ENCODE measurements around the gene COLEC12.
"Not testable (repeated sequence)": the region's sequence is repeated elsewhere in the genome, so short reads cannot be mapped to it uniquely, and the experiment has no call there.

Gene COLEC12

DNA sequence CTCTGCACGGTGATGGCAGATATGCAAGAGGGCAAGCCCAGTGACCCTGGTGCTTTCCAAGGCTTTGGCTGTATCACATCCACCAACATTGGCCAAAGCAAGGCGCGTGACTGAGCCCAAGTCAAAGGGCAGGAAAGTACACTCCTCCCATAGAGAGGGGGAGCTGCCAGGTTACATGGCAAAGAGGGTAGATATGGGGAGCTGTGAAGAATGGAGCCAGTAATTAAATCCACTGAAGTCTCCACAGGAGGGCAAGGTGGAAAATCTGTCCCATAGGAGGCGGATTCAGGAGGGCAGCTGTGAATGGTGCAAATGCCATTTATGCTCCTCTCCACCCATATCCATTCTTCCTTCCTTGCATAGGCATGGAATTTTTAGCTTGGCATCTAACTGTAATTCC lies 188.1 kb downstream of the COLEC12 start:
- DNase-seq, result no peak

DNA sequence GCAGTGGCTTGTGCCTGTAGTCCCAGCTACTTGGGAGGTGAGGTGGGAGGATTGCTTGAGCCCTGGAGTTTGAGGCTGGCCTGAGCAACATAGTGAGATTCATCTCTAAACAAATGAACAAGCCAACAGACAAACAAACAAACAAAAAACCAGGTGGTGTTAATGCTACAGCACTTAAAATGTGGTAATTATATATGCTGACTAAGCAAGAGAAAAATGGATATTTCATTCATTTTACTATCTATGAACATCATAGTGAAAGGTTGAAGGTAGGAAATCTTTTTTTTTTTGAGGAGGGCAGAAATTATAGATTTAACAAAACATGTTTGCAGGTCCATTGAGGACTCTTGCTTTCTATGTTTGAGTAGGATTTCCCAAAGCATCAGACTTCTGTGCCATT lies 190.5 kb downstream of the COLEC12 start:
- DNase-seq, result no peak

DNA sequence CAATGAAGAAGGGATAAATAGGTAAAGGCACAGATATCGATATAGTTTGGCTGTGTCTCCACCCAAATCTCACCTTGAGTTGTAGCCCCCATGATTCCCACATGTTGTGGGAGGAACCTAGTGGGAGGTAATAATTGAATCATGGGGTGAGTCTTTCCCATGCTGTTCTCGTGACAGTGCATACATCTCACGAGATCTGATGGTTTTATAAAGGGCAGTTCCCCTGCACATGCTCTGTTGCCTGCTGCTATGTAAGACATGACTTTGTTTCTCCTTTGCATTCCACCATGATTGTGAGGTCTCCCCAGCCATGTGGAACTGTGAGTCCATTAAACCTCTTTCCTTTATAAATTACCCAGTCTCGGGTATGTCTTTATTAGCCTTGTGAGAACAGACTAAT lies 192.4 kb downstream of the COLEC12 start:
- not testable (repeated sequence) for DNase-seq

DNA sequence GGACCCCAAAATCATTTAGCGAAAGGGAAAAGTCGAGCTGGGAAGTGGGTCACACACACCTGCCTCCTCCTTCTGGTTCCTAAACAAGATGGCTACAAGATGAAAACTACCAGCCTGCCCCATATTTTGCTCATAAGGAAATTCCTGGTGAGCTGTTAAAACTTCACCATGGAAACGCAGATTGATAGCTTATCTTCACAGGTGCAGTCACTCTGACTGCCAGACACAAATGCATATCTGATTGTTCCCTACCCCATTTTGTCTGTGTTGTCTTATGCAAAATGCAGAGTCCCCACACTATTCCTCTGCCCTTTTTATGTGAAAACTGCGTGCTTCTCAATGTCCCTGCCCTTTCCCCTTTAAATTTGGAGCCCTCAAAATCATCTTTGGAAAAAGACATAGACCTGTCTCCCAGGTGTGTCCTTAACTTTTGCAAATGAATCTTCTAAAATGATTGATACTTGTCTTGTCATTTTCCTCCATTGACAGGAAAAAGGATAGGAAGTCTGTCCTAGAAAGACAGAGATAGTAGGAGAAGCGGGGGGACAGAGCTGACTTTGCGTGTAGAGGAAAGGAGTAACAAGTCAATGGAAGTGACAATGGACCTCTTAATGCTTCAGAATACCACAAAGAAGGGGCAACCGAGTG lies 193.8 kb downstream of the COLEC12 start:
- DNase-seq, result no peak

DNA sequence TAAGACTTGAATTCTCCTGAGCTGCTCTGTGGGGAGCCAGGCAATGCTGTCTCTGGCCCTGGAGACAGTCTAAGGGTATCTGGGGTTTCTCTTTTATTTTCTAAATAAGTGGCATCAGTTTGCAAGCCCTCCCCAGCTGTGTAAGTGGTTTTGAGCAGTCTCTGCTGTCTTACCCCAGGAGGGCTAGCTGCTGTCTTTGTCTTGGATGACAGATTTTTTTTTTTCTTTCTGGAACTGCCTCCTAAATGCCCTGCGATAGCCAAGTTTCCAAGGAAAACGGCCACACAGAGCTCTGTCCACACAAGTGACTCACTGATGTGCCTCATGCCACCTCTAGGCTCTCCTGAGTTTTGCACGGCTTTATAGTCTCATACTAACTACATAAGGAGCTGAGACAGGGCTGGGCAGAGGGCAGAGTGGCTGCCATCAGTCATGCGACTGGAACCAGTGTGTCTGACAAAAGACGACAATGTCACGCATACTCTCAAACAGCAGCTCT lies 195.4 kb downstream of the COLEC12 start:
- no peak for DNase-seq

DNA sequence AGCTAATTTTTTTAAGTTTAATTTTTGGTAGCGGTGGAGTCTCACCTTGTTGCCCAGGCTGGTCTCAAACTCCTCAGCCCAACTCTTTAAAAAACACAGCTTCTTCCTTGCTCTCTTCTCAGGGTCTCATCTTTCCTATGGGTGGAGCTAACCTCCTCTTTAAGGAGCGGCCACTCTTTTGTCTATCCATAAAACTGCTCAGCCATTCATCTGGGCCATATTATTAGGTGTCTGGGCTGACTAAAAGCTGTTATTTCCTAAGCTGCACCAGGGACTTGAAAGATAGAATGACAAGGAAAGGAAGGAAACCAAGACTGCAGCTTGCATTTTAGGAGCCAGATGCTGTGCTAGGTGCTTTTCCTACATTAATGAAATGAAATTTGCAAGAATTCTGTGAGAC lies 196.9 kb downstream of the COLEC12 start:
- DNase-seq, result no peak

DNA sequence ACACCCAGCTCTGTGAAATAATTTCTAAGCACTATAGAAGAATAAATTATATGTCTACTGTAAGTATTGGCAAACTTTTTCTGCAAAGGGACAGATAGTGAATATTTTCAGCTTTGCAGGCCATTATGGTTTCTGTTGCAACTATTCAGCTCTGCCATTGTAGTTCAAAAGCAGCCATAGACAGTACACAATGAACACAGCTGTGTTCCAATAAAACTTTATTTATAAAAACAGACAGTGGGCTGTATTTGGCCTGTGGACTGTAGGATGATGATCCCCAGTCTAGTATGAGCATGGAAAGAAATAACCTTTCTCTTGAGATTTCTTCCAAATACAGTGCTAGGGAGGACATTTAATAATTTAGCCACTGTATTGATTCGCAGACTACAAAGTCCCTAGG lies 197.5 kb downstream of the COLEC12 start:
- no peak for DNase-seq

DNA sequence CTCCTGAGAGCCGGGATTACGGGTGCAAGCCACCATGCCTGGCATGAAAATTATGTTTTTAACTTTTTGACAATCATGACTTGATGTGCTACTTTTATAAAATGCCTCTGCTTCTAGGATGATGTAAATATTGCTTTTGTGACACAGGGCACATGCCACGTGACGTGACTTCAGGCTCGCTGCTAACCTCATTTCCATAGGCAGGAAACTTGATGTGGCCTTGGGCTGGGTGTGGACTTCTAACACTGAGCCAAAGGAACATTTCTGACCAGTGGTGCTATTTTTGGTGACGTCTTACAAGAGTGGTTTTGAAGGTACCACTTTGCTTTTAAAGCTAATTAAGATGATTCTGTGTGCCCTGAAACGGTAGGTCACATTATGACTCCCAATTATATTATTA lies 198.4 kb downstream of the COLEC12 start:
- DNase-seq, result no peak

DNA sequence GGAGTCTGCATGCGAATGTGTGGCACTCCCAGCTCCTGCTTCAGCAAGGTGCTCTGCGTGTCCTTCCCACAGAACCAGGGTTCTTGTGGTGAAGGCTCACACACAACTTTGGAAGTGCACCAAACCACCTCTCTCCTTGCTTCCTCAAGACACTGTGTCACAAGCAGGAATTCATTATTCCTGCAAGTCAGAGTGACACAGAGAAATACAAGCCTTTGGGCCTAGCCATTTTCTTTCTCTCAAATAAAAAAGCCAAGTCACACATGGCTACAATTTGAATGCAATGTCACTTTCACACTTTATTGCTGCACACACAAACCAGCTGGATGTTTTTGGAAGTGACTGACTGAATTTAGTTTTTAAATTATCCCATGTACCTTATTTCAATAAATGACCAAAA lies 202.6 kb downstream of the COLEC12 start:
- DNase-seq, result no peak

DNA sequence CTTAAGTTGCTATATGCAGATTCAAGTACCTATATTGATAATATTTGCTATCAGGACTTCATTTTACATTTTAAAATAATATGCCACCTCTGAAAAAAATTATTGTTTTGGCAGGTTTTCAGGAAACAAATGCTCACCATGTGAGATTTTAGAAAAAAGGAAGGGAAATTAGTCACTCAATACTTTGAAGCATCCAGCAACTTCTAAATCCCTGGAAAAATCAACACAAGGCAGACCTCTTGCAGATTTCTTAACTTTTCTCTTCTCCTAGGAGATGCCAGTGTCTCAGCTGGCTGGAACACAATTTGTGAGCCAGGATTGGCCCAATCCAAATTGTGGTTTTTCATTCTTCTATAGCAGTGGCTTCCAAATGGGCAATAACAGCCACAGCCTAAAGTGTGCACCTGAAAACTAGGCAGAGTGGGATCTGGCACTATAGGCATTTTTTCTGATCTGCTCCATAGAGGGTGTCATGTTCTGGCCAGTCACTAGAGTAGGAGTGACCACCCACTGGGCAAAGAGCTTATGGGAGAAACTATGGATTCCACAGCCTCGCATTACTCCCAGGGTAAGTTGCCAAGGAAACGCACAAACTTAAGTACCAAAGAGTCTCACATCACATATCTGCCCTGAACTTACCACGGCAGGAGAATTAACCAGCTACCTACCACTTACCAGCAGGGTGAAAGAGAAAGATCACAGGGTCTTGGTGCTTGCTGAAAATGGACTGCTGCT lies 204.6 kb downstream of the COLEC12 start:
- DNase-seq, result no peak

DNA sequence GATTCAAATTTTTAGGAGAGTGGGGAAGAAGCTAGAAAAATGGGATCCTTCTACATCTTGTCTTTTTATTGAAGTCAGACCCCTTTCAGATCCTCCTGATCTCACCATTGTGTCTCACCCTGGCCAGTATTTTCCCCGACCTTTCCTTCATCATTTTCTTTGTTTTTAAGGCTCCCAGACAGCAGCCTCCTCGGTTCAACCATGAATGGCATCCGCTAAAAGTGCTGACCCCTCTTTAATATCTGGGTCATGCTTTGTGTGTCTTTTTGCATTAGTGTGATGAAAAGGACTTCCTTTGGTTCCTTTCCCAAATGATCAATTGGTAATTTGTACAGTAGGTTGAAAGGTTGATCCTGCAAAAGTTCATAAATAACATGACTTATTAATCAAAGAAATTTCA lies 205.9 kb downstream of the COLEC12 start:
- DNase-seq, result no peak

DNA sequence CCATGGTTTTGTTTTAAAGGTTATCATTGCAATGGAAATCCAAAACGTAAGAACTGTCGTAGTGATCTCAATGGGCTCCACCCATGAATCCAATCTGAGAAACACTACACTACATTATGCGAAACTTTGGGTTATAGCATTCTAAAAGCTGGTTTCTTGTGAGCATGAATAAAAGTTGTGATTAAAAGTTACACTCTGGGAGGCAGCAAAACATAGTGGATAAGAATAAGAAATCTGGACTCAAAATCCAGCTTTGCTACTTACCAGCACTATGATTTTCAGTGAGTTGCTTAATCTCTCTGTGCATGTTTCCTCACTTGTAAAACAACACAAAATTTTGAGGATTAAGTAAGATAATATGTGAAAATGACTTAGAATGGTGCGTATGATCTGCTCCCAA lies 207.0 kb downstream of the COLEC12 start:
- no peak for DNase-seq

DNA sequence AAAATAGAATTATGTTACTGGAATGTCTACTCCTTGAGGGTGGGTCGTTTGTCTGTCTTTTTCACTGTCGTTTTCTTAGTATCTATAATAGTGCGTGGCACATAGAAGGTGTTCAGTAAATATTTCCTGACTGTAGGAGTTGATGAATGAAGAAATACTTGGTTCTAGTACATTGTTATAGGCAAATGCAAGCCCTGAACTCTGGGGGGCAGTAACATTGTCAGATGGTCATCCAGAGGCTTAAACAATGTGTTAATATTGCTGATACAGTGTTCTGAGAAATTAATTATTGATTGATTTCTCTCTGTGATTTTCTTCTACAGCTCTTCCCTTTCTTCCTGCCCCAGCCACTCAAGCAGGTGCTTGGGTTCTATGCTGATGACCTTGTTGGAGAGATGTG lies 208.2 kb downstream of the COLEC12 start:
- DNase-seq, result no peak

DNA sequence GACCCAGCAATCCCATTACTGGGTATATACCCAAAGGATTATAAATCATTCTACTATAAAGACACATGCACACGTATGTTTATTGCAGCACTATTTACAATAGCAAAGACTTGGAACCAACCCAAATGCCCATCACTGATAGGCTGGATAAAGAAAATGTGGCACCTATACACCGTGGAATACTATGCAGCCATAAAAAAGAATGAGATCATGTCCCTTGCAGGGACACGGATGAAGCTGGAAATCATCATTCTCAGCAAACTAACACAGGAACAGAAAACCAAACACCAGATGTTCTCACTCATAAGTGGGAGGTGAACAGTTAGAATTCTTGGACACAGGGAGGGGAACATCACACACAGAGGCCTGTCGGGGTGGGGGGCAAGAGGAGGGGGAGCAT lies 210.5 kb downstream of the COLEC12 start:
- not testable (repeated sequence) for DNase-seq

DNA sequence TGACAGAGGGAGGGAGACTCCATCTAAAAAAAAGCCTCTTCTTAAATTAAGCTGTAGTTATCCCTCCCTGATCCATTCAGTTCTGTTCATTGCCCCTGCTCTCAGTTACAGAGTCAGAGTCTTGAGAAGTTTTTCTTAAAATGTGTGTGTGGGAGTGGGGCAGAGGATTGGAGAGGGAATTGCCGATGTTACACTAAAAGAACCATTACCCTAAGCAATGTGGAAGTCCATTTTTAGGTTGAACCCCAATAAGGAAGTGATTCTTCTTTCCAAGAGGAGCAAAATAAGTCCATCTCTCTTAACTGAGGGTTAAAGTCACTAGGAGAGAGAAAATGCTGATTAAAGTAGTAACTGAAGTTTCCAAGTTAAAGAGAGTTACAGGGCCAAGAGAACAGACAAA lies 211.5 kb downstream of the COLEC12 start:
- no peak for DNase-seq

DNA sequence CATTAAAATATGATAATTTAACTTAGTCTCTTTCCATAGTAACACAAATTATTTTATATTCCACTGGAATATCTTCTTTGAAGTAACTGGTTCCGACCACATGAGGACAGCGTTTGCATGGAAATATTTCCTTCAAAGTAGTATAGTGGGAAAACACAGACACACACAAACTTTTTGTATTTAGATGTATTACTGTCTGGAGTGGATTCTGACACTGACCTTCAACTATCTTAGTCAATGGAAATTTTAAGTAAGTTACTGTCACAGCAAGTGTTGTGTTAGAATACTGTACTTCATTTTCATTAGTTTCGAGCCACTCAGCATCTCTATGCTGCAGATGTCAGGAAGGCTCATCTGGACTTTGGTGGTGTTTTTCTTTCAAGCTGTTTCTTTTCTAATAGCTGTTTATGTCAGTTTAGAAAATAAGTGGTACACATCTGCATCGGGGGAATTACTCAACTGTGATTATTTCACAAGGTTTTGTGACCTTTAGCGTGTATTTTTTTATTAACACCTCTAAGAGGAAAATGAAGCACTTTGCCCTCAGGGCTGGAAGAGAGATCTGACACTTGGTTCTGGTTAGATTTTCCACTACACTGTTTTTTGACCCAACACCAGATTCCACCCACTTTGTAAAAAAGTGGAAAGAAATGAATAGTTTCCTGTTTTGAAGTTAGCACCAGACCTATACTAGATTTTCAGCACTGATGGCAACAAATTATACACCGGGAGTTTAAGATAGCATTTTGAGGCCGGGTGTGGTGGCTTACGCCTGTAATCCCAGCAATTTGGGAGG lies 213.8 kb downstream of the COLEC12 start:
- no peak for DNase-seq

DNA sequence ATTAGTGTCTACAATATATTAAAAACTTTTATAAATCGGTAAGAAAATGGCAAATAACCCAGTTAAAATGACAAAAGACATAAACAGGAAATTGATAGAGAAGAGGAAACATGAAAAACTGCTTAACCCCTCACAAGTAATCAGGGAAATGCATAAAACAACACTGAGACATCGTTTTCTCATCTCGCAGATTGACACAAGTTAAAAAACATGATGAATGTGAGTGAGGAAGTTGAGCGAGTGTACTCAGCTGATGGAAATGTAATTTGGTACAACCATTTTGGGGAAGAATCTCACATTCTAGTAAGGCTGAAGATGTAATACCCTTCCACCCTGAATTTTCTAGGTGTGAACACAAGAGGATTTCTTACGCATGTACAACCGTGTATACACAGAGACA lies 214.7 kb downstream of the COLEC12 start:
- DNase-seq, result no peak

DNA sequence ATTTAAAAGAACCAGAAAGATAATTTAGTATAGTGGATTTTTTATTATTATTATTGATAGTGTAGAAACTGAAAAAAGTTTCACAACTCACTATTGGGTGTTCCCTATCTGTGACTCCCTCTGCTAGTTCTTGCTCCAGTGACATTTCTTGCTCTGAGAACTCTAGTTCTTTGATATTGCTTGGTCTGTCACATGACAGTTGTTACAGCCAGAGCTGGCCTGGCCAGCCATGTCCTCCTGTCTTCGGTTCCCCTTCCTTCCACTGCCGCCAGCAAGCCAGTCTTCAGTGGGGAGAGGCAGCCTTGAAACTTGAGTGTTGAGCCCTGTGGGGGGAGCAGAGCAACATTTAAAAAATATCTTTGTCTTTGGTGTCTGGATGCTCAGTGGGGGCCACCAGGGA lies 225.0 kb downstream of the COLEC12 start:
- DNase-seq, result no peak

DNA sequence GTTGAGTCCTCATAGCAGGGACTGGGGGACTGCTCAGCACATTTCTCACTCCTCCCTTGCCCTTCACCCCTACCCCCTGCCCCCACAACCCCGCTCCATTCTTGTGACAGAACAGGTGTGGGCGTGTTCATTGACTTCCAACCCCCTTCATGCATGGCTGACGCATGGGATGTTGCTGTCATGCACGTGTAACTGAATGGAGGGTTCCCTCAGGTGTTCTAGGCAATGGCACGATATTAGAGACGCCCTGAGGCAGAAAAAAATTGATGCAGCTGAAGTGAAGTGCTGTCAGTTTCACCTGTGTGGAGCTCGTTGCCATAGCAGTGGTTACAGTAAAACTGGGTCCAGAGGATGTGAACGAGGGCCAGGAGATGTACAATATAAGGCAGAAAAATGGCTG lies 226.2 kb downstream of the COLEC12 start:
- no peak for DNase-seq

DNA sequence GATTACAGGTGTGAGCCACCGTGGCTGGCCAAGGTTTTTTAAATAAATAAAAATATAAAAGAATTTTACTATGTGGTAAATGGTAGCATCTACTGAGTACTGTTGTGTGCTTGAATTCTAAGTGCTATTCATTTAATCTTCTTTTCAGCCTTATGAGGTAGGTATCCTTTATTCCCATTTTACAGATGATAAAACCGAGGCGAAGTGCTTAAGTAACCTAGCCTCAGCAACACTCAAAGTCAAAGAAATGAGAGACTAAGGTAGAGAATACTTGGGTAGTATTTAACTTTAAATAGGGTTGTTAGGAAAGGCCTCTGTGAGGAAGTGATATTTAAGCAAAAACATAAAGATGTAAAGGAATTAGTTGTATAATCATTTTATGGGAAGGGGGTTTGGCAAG lies 227.0 kb downstream of the COLEC12 start:
- DNase-seq, result no peak

DNA sequence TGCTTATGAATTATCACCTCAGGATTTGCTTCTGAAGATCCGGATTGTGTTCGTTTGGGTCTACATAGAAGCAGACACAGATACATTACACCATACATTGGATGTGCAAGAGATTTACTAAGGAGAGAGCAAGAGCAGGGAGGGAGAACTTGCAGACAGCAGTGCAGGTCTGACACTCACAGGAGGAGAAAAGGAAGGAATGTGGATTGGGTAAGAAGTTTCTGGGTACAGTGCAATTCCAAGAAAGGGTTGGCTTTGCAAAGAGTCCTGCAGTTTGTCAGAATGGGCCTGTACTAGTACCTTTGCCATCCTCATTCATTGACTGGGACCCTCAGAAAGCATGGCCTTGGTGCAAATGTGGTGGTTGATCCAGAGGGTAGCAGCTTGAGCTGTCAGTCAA lies 227.9 kb downstream of the COLEC12 start:
- no peak for DNase-seq

DNA sequence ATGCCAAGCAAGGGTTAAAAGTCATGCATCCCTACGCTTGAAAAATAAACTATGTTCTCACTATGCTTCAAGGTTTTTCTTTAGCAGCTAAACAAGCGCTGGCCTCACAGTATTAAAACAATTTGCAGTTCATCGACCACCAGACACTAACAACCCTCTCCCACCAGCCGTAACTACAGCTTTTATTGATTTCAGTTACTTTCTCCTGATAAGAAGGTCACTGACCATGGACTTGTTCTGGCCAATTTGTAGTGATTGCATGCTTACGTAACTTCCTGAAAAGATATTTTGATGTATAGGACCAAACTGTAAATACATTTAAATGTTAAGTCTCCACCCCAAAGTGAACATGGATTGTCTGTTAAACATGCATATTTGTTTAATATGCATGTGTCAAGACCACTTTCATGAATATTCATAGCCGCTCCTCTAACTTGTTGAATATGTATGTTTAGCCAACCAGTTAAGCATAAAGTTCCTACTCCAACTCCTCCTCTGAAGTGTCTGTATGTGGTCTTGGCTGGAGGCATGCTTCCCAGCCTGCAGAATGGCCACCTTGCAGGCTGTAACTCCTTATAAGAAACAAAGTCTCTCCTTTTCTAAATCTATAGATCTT lies 230.9 kb downstream of the COLEC12 start:
- DNase-seq, result no peak

All from GOT3 (cell line).